Urothelium cell line (cell line): ENCODE data around the gene DLK2.
"Not testable (repeated sequence)": the region's sequence is repeated elsewhere in the genome, so short reads cannot be mapped to it uniquely, and the experiment has no call there.

Experiments used
- DNase-seq: peaks from one replicate; pipeline ENCODE4 v3.0.0; 2011; ENCODE audit warnings: low spot score, mixed read lengths
- FAIRE-seq: peaks from 2 replicates; lab custom pipeline; 2011; peaks lifted over from hg19 to GRCh38; lab: Jason Lieb, UNC

The DLK2 gene

DNA sequence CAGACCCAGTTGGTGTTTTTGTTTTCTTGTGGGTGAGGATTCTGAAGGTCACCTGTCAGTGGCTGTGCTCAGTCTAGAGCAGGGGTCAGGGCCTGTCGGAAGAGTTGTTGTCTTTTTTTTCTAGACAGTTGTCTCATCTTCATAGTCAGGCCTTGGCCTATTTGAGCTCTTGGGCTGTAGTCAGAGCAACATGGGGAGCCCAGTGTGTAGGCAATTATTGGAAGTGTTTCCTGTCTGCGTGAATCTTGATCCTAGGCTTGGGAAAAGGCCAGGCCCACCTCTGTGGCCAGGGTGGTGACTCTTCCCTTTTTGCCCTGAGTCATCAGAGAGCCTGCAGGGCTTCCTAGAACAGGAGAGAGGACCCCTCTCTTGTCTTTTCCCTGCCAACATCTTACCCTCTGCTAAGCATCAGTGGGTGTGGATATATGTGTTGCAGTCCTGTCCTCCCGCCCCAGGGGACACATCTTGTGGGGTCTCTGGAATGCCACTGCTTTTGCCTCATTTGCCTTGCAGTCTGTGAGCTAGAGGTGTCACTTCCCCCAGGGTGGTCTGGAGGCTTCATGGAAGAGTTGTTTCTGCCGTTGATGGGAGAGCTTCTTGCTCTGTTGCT, 33.4 kb upstream of the DLK2 start:
- FAIRE-seq = no peak
- no peak for DNase-seq

DNA sequence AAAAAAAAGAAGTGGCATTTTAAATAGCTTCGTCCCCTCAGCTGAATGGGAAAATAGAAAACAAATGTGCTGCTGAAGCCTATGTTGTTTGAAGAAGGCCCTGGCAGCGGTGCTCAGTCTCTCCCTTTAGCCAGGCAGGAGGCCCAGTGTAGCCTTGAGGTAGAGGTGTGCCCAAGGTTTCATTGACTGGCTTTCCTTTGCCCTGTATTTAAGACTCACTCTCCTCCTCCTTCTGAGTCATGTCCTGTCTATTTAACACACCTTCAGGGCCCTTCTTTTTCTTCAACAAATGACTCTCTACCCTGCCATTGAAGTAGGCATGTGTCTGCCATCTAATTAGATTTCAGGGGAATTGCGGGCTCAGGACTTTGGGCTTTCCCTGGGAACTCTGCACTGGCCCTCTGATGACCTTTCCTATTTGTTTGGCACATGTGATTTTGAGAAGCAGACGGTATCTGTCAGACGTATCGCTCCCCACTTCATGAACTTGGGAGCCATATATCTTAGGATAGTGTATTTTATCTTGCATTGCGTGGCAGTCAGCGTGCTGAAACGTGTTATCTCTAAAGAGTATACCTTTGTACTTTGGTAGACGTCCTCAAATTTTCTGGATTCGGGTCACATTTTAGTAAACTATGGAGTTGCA, 26.4 kb upstream of the DLK2 start:
- DNase-seq = no peak
- no peak for FAIRE-seq

DNA sequence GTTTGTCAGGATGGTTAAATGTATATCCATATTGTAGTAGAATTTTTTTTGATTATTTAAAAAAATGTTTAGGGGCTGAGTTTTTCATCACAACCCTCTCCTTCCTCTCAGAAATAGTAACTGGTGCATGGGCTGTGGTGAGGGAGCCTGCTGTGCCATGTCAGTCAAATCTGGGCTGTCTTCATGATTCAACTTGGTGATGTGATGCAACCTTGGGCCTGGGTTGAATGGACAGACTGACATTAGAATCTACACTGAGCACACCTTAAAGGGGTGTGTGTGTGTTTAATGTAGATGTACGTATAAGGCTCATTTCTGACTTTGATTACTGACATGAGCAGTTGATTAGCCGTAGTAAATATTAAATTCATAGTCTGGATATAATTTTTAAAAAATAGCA, 25.7 kb upstream of the DLK2 start:
- no peak for FAIRE-seq
- DNase-seq = no peak

DNA sequence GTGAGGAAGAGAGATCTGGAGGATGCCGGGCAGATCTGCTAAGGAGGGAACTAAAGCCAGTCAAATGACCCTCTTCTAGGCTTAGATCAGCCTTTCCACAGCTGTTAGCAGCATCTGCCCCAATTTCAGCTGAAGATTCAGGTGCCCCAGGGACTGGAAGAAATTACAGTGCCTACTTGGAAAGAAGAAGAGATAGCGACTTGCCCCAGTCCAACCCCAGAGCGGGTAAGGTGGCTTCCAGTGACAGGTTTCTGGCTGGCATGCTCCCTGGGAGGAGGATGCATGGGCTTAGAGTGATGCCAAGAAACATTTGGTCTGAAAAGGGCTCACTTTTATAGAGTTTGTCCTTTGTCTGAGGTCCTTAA, 22.6 kb upstream of the DLK2 start:
- FAIRE-seq (no peak), DNase-seq (no peak)

DNA sequence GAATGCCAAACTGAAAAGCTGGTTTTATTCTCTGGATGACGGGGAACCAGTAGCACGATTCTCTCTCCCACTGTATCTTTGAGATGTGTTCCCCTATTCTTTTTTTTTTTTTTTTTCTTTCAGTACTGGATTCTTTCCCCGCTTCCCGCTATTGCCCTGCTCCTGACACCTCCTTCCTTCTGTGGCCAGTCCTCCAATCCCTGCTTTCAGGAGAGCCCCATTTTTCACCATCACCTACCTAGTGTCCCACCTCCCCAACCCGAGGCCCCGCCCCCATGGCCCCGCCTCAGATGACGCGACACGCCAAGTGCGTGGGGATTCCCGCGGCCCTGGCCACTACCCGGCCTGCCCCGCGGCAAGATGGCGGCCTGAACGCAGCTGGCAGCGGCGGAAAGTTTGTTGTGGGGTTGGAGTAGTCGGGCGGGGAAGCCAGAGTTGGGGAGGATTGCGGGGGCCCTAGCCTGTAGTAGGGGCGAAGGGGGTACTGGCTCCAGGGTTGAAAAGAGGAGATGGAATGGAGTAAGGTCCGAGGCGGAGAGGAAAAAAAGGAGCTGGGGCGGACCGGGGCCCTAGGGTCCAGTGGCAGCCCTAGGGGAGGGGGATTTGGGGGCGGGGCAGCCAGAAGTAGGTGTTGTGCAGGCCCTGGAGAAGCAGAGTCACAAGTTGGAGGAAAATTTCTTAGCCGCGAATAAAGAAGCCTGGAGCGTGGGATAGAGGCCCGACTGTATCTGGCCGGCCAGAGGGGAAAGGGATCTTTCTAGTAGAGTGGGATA, 22.1 kb upstream of the DLK2 start, which contains the start of gene TJAP1:
Gene TJAP1 (plus strand): TSS at position 336 of the 773 bp plus-strand sequence. CDS start 21,432 bp downstream, outside the sequence.
- peak; percentile 94 for FAIRE-seq
- peak; percentile 97 for DNase-seq

DNA sequence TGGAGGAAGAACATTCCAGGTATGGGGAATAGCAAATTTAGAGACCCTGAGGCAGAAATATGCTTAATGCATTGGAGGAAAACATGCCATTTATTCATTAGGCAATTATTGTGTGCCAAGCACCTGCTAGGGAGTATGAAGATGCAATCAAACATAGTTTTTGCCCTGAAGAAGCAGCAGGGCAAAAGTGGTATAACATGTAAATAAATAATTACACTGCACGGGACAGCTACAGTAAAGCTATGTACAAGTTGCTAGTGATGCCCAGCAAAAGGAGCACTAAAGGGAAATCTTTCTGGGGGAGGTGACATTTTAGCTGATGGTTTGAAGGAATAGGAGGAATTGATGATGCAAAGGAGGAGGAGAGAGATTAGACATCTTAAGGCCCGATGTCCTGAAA, 21.4 kb upstream of the DLK2 start:
- FAIRE-seq (no peak), DNase-seq (no peak)

DNA sequence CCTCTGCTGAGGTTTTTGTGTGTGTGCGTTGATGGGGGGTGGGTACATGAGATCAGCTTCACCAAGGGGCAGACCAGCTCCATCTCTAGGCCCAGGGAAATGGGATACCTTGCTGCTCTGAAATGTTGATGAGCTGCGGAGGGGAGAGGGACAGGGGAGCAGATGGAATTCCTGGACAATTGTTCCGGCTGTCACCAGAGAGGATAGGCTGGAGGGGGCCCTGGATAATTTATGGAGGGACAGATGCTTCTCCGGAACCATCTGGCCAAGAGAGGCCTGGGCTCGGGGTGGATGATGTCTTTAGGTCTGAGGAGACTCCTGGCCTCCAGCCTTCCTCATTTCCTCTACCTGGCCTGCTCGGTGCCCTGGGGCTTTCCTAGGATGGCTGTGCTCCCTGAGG, 20.2 kb upstream of the DLK2 start:
- FAIRE-seq = no peak
- no peak for DNase-seq

DNA sequence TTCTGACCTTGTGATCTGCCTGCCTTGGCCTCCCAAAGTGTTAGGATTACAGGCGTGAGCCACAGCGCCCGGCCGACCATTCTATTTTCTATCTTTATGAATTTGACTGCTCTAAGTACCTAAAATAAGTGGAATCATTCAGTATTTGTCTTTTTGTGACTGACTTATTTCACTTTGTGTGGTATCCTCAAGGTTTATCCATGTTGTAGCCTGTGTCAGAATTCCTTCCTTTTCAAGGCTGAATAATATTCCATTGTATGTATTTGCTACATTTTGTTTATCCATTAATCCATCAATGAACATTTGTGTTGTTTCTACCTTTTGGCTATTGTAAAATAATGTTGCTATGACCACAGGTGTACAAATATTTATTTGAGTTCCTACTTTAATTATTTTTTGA, 17.2 kb upstream of the DLK2 start:
- FAIRE-seq = no peak

DNA sequence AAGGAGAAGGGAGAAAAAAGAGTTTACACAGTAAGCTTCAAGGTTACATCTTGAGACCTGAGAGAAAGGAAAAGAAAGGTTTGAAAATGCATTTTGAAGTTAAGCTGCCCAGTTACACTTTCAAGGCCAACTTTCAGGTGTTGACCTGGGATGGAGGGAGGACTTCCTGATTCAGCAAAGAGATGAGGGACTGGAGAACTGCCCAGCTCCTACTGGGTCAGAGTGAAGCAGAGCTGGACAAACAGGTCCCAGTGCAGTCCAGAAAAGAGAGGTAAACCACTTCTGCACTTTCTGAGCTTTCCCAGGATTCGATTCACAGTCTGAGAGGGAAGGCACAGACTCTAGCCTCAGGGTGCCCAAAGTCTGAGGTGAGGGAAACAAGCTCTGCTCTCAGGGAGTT, 16.1 kb upstream of the DLK2 start:
- no peak for FAIRE-seq
- no peak for DNase-seq

More for the DNA sequence above, 17.2 kb upstream of the DLK2 start:
- no peak for DNase-seq

DNA sequence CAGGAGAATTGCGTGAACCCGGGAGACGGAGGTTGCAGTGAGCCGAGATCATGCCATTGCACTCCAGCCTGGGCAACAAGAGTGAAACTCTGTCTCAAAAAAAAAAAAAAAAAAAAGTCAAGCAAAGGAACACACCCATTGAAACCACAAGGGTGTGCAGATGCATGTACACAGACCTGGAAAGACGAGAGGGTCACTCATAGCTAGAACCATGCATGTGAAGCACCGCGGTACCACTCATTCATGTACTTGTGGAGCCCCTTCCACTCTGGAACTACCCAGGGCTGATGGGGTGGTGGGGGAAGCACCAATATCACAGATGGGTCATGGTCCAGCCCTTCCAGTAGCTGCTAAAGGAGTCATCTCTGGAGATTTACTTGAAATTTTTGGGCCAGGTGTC, 14.6 kb upstream of the DLK2 start:
- DNase-seq = no peak
- no peak for FAIRE-seq

DNA sequence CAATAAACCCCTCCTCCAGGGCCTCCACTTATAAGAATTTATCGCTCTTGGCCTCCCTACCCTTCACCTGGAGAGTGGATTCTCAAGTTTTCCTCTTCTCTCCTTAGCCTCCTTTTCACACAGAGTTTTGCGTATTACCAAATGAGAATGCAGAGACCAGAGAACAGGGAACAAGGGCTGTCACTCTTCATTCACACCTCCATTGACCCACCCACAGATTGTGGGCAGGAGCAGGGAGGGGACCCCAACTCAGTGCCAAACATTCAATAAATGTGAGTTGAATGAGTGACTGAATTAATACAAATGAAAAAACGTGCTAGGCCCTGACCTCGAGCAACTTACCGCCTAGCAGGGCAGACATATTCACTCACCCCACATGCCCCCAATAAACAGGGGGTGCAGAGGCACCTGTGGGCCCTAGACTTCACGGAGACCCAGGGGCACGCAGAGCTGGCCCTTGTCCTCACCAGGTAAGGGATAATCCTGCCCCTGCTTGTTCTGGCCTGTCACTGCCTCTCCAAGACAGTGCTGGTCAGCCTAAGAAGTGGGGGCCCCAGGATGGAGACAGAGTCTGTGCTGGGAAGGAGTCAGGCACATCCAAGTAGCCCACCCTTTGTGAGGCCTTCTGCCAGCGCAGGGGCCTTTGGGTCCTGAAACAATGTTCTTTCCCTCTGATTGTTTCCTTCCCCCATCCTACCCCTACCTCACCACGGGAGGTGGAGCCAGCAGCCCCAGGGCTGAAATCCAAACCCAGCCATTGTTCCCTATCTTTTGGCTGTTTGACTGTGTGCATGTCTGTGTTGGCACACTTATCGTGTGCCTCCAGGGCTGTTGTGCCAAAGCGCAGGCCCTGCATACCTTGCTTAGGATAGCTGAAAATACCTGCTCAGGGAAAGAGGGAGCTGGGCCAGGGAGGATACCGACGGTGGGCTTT, 13.7 kb upstream of the DLK2 start:
- DNase-seq = no peak
- FAIRE-seq = no peak

DNA sequence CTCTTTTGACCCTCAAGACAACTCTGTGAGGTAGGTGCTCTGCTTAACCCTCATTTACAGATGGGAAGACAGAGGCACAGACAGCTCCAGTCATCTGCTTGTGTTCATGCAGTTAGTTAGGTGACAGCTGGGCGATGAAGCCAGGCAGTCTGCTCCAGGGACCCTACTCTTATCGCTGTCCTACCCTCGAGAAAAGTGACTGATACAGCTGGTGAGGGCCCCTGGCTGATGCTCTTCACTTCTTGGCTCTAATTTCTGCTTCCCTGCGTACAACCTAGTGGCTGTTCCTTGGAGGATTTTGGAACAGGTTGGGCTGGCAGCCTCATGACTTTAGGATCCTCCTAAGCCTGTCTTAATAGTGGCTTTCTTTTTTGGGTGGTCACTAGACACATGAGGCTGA, 12.9 kb upstream of the DLK2 start:
- DNase-seq = no peak
- no peak for FAIRE-seq

DNA sequence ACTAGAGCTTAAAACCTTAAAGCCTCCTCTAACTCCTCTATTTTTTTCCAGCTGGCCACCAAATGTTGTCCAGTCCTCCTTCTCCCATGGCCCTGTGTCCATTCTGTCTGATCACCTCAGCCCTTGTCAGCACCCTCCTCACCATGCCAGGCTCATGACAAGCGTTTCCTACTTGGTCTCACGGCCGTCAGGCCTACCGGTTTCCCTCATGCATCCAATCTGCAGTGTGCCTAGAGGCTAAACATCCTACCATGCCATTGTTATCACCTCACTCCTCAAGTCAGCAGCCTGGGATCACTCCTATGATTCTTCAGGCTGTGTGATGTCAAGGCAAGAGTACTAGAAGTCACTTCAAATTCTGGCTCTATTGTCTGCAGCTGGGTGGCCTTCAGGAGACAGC, 12.4 kb upstream of the DLK2 start:
- DNase-seq (no peak), FAIRE-seq (no peak)

DNA sequence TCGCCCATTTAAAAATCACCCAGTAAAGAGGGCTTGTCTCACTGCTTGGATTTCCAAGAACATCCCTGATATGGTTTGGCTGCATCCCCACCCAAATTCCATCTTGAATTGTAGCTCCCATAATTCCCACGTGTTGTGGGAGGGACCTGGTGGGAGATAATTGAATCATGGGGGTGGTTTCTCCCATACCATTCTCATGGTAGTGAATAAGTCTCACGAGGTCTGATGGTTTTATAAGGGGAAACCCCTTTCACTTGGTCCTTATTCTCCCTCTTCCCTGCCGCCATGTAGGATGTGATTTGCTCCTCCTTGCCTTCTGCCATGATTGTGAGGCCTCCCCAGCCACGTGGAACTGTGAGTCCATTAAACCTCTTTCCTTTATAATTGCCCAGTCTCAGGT, 11.9 kb upstream of the DLK2 start:
- not testable (repeated sequence) for DNase-seq, FAIRE-seq

DNA sequence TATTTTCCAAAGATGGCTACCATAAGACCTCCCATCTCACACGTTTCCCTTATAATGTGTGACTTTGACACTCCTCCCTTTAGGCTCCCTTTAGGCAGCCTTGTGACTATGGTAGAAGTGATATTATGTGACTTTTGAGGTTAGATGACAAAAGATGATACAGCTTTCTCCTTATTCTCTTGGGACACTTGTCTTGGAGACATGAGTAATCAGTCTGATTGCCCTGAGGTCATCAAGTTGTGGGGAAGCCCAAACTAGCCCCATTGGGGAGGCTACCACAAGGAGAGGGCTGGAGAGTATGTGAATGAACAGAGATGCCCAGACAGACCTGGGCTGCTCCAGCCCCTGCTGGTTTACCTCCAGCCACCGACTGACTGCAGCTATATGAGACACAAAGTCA, 10.6 kb upstream of the DLK2 start:
- FAIRE-seq (no peak), DNase-seq (no peak)

DNA sequence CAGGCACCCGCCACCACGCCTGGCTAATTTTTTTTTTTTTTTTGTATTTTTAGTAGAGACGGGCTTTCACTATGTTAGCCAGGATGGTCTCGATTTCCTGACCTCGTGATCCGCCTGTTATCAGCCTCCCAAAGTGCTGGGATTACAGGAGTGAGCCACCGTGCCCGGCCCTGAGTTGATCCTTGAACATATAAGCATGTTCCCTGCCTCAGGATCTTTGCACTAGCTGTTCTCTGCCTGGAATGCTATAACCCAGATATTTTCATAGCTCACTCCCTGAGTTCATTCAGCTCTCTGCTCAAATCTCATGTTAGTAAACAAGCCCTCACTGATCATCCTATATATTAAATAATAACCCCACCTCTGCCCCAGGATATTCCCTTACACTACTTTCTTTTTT, 9.0 kb upstream of the DLK2 start:
- DNase-seq (no peak), FAIRE-seq (no peak)

DNA sequence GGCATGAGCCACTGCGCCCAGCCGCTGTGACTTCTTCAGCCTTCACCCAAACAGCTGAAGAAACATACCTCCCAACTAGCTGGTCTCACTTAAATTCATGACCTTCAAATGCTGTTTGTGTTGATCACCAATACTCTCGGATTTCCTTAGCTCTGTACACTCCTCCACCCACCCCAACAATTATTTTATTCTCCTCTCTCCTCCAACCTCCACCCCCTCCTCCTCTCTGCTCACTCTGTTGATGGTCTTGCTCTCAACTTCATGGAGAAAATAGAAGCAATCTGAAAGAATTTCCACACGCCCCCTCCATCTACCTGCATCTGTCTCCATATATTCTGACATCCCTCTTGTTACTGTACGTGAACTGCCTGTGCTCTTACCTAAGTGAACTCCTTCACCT, 6.6 kb upstream of the DLK2 start:
- no peak for FAIRE-seq
- DNase-seq = no peak

DNA sequence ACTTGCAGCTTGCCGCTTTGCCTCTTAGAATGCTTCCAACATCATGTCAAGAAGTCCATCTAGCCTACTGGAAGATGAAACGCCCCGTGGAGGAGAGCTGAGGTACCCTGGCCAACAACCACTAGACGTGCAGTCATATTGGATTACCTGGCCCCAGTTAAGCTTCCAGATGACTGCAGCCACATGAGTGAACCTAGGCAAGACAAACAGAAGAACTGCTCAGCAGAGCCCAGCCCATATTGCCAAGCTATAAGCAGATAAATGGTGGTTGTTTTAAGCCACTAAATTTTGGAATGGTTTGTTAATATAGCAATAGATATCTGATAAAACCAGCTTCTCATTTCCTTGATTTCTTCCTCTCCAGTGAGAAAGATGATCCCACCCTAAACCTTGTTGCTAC, 4.7 kb upstream of the DLK2 start:
- DNase-seq = no peak
- FAIRE-seq = no peak

DNA sequence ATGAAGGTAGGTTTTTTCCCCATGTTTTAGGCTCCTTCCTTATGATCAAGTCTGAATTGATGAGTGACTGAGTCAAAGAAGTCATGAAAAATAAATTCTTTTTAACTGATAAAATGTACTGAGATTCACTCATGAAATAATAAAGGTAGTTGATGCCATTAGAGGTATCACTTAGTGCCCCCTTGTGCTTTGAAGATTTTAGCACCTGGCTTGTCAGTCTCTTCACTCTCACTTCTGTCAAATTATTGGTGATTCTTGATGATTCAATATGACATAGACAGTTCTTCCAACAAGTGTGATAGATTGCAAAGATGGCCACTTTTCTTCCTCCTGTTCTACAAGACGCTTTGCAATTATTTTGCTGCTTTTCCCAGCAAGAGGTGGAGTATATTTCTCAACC, 4.2 kb upstream of the DLK2 start:
- DNase-seq (no peak), FAIRE-seq (no peak)

DNA sequence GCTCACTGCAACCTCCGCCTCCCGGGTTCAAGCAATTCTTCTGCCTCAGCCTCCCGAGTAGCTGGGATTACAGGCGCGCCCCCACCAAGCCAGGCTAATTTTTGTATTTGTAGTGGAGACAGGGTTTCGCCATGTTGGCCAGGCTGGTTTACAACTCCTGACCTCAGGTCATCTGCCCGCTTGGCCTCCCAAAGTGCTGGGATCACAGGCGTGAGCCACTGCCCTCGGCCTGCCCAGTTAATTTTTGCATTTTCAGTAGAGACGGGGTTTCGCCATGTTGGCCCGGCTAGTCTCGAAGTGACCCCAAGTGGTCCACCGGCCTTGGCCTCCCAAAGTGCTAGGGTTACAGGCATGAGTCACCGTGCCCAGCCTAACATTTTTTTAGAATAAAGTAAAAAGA, 2.8 kb upstream of the DLK2 start:
- DNase-seq, FAIRE-seq: not testable (repeated sequence)

DNA sequence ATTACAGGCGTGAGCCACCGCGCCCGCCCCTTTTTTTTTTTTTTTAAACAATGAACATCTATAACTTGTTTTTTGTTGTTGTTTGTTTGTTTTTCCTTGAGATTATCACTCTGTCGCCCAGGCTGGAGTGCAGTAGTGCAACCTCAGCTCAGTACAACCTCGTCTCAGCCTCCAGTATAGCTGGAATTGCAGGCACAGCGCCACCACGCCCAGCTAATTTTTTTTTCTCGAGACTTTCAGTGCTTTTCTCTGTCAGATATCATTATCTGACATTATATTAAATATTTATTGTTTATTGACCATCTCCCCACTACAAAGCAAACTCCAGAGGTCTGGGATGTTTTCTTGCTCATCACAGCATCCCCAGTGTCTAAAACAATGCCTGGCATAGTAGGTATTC, 2.3 kb upstream of the DLK2 start:
- DNase-seq (no peak), FAIRE-seq (no peak)
